Jurkat, Clone E6-1 (cell line): ENCODE measurements around the gene TTLL5.
A peak's percentile ranks its signal among the peaks of the same experiment; 100 is the strongest.

Experiments
- DNase-seq: peaks from one replicate; pipeline ENCODE4 v3.0.0-alpha.2; 2011; ENCODE audit warnings: low read depth, low spot score
- H3K4me3 ChIP-seq: 2 replicates; pipeline ENCODE4 v1.5.1; 2011; ENCODE audit warnings: mild to moderate bottlenecking, low read length, control low read depth, moderate library complexity

TTLL5 gene

DNA sequence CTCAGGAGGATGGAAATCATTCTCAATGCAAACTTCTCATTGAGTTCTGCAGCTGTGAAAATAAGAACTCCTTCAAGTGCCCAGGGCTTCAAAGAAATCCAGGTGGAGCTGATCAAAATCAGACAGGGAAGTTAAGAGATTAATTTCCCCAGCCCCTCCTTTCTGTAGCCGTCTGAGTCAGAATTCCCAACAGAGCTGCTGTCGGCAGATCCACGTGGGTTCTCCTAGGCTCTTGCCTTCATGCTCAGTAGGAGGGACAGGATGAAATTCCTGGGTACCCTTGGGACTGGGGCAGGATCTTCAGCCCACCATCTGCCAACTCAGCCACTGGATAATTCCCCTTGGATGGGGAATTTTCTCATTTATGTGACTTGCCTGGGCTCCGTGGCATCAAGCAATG, 307.4 kb downstream of the TTLL5 start:
- no peak overlapping the region for H3K4me3 ChIP-seq
- DNase-seq: no peak

DNA sequence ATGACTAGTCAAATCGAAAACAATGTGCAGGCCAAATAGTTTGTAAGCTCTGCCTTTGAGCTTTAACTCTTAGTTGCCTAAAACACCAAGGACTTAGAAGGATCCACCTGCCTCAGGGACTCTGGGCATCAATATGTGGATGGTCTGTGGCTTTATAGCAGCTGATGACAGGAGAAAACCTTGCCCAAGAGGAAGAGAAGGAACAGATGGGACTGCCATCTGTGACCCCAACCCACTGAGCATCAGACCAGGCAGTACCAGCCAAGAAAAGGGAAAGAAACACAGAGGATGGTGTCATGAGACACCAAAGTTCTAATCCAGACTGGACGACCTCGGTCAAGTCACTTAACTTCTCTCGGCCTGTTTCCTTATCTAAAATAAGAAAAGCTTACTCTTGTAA, 308.1 kb downstream of the TTLL5 start:
- no peak overlapping the region for H3K4me3 ChIP-seq
- no peak for DNase-seq

DNA sequence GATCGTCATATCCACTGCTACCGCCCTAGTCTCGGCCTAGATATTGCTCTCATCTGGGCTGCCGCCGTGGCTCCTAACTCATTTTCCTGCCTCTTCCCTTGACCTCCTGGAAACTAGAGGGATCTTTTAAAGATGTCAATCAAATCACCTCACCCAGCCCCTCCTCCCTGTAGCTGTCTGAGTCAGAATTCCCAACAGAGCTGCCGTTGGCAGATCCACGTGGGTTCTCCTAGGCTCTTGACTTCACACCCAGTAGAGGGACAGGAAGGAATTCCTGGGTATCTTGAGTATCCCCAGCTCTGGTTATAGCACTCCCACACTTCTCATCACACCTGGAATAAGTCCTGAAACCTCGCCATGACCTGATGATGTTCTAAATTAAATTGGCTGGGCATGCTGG, 308.8 kb downstream of the TTLL5 start:
- DNase-seq: no peak
- no peak overlapping the region for H3K4me3 ChIP-seq

DNA sequence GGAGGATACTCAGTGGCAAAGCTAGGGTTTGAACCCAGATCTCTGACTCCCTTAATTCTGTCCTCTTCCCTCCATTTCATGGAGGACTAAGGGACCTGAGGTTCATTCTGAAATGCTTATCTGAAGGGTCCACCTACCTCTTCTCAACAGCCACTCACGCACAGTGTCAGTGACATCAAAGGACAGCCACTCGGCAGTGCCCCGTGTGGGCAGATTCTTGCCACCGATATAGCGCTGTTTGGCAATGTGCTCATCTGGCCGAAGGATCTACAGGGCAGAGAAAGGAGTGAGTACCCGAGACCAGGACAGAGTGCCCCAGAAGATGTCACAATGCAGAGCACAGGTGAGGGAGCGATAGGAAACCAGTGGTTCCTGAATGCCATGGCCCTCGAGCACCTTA, 309.9 kb downstream of the TTLL5 start:
- no peak for DNase-seq
- no peak overlapping the region for H3K4me3 ChIP-seq

DNA sequence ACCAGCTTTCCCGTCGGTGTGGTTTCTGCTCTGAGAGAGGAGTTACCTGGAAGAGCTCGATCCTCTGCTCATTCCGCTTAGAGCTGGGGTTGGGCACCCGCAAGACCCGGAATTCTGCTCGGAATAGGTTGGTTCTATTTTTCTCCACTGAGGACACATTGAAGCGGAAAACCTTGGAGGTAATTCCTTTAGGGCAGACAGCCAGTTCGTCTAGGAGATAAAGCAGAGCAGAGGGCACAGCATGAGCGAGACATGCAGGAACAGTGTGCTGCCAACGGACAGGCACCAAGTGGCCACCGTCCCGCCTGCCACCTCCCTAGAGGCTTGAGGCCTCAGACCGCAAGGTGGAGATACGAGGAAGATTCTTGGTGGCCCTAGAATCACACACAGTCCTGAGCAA, 310.5 kb downstream of the TTLL5 start:
- no peak overlapping the region for H3K4me3 ChIP-seq
- no peak for DNase-seq

DNA sequence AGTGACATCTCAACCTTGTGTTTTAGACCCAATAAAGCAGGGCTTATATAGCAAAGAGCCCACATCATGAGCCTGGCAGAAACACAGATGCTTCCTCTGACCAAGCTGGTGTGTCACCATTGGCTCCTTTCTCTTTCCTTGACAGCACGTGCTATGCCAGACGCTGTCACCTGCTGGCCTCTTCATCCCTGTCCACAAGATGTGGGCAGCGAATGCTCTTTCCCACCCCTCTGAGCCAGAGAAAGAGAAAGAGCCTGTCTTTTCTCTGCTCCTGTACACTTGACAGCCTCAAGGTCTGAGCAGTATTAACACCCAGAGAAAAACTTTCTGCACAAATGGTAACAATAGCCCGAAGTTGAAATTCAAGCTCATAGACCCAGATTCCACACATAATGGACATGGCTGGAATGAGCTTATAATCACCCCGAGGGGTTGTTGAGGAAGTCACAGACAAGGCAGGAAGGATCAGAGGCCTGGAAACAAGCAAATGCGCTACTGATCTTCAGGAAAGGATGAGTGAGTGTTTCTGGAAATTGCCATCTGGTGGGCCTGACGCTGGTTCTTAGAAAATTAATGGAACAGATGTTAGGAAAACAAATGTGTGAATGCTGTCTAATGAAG, 311.9 kb downstream of the TTLL5 start:
- no peak for DNase-seq
- H3K4me3 ChIP-seq: no peak overlapping the region

DNA sequence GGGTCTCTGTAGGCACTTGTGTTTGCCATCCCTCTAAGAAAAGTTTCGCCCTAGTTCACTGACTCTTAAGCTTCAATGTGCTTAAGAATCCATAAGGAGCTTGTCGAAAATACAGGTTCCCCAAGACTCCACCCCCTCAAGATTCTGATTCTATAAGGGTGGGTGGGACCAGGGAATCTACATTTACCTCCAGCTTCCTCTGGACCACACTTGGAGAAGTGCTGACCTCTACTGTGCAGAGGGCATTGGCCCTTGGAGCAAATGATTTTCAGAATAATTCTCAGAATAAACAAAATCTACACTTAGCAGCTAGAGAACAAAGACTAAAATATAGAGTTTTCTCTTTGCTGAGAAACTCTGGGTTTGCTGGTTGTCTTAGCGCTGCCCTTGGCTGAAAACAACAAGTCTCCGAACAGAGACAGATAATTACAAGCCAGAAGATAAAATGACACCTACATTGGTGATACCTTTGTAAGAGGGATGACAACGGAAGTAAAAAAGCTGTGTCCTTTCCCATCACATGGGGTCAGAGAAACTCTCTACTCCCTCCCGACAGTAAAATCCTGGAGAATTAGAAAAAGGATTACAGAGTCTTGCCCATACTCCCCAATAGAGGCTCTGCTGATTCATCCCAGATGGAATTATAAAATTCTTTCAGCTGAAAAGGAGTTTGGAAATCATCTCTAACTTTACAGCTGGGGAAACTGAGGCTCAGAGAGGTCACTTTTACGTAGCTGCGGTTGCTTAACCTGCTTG, 316.0 kb downstream of the TTLL5 start:
- H3K4me3 ChIP-seq: no peak overlapping the region
- no peak for DNase-seq

DNA sequence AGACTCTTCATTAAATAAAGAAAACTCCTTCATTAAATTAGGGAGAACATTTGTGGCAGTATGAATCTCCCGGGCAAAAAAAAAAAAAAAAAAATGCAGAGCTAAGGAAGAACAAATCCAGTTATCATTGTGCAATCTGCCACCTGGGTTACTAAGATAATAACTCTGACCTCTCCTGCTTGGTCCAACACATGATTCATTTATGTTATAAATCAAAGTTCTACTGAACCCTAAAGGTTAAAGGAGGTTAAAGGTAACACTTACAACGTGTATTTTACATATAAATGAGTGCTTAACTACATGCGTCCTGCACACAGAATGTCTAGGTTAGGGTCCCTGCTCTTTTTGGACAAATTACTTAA, 316.5 kb downstream of the TTLL5 start:
- DNase-seq: no peak
- H3K4me3 ChIP-seq: no peak overlapping the region

DNA sequence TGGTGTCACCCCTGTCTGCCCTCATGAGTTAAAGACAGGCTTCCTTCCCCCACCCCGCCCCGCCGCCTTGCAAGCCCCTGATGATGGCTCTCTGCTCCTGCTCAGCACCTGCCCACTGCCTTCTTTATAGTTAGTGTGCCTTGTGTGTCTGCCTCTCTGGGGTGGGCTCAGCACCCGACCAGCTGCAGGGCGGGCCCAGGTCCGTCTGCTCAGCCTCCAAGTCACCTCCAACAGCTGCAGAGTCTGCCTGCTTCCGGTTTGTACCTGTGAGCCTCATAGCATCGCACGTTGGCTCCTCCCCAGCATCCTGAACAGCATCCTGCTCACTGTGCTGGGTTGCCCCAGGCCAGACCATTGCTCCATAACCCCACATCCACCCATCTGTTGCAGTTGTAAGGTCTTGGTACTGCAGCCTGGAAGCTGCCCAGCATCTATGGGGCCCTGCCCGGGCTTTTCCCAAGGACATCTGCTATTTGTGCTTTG, 317.2 kb downstream of the TTLL5 start:
- H3K4me3 ChIP-seq: no peak overlapping the region
- DNase-seq: peak; percentile 52

DNA sequence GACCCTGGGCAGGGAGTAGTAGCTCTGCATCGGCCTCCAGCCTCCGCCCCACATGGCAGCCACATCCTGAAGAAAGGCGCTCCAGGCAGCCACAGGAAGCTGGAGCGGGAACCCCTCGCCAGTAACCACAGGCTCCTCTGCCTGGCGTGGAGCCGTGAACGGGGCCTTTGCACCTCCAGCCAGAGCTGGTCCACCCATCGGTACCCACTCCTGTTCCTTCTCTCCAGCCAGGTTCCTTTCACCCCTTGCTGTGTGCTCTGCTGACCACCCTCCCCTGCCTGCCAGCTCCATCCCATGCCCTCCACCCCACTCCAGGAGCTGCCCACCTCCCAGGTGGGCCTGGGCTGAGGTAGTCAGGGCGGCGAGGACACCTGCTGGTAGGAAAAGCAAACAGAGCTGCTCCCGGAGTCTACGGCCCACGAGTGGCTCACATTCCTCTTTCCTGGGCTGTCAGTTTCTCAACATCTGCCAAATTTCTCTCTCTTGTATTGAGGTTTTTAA, 318.1 kb downstream of the TTLL5 start:
- H3K4me3 ChIP-seq: peak overlapping the region; percentile 5; the same call in 1 of the 2 replicates
- DNase-seq: no peak

DNA sequence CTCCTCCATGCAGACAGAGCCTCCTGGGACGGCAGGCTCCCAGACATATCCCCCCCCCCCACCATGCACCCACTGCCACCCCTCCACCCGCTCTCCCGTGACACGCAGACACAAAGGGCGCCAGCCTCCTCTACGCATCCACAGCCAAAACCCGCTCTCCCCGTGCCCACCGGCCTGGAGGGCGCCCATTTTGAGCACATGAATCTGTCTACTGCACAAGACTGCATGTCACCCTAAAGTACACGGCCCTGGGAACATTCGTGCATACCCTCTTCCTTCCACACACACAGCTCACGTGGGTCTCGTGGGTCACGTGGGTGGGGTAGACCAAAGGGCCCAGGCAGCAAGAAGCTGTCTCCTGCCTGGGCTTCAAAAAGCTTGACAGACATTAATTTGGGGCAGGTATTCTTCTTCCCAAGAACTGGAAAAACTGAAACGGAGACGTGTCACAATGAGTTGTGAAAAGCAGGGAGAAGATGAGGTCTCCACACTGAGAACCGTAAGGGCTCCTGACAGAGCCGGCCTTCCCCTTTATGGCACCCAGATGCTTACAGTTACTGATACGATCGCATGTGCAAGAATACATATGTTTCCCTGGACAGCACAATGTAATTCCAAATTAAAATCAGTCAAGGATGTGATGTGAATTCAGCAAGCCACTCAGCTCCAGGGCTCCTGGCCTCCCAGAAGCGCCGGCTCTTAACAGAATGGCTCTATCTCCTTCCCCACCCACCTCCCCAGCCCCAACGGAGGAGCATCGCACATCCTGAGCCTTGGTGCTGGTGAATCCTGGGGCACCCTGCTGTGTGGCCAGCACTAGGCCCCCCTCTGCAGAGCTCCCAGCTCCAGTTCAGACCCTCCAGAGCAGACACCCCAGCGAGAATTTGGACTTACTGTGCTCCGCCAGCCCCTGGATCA, 318.9 kb downstream of the TTLL5 start:
- no peak for DNase-seq
- H3K4me3 ChIP-seq: no peak overlapping the region

DNA sequence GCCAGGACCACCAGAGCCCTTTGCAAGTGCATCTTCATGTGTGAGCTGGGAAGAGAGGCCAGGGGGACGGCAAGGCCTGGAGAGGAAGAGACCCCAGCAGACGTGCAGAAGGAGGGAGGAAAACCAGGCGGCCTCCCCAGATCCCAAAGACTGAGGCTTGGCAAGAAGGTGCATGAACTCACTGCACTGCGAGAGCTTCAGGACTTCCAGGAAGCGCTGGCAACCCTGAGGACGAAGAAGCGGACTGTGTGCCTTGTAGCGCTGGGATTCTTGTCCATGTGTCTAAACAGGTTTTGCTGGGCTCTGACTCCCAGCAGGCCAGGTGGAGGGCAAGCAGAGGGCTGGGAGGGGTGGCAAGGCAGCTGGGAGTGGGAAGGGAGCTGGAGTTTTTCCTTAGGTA, 319.8 kb downstream of the TTLL5 start:
- DNase-seq: no peak
- no peak overlapping the region for H3K4me3 ChIP-seq

DNA sequence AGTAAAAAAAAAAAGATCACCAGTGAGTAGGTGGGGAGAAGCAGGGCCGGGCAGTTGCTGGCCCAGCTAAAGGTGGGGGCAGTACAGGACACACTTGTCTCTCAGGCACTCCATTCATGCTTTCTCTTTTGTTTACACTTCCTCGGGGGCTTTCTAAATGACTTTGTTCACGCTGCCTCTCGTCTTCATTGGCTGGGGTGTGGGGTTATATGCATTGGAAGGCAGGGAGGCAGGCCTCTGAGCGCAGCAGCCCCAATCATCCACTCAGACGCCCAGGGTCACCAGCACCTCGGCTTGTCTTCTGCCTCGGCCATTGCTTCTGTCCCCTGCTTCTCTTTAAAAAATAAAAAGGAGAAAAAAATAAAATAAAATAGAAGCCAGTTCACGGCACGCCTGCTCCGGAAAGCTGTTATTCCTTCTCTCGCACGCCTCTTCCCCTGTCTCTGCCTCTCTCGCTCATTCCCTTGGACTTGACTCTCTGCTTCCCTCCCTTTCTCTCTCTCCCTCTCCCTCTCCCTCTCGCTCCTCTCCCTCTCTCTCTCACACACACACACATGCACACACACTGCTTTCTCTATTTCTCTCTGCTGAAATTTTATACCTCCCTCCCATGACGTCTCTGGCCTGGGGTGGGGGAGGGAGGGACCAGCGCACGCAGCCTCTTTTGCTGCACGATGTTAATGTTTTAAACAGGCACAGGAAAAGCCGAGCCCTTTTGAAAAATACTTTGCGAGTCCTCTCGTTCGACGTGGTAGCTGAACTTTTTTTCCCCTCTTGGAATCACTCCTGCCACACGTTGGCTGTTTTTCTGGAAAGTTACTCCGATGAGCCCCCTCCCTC, 320.6 kb downstream of the TTLL5 start, which contains the start of gene TGFB3:
Gene TGFB3, minus strand, starts transcription at position 570 of the 840 bp plus-strand sequence. CDS start 1,102 bp downstream, outside the sequence.
- peak within 1 kb of the TSS; percentile 58 for H3K4me3 ChIP-seq
- DNase-seq: no peak

DNA sequence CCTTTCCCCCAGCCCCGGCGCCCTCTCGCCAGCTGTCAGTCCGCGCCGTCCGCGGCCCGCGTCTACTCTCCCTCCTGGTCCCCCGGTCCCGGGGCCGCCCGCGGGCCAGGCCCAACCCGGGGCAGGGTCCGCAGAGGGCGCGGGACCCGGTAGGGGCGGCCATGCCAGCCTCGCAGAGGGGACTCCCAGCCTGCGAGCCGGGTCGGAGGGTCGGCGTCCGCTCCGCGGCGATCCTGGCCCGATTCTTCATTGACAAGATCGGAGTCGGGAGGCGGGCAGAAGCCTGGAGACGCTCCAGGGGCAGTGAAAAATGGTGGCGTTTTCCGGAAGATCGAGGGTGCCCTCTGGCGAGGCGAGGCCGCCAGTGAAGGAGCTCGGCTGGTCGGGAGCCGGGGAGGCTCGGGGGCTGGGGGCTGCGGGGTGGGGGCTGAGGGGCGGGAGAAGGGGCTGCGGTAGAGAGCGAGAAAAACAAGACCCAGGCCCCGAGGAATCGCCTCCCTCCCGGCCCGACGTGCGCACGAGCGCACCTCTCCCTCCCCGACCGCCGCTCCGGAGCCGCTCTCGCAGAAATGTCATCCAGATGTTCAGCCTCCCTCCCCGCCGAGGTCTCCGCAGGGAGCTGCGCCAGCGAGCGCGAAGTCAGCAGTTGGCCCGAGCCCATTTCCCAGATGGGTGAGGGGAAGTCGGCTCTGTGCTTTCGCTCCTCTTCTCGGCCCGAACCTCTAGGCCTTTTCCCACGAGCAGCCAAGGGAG, 321.4 kb downstream of the TTLL5 start:
- DNase-seq: no peak

DNA sequence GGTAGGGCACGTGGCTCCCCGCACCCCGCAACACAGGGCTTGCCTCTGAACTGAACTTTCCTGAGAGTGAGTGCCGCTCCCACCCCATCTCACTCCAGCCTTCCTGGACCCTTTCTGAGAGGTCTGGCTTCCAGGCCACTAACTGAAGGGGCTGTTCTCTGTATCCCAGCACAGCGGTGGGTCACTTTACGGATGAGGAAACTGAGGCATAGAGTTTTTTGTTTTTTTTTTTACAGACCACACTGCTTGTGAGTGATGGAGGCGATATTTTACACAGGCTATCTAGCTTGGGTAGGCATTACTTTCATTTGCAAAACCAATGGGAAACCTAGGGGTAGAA, 321.9 kb downstream of the TTLL5 start:
- peak overlapping the region; percentile 58 for H3K4me3 ChIP-seq
- no peak for DNase-seq

More for the DNA sequence above, 321.4 kb downstream of the TTLL5 start:
- peak overlapping the region; percentile 58 for H3K4me3 ChIP-seq

DNA sequence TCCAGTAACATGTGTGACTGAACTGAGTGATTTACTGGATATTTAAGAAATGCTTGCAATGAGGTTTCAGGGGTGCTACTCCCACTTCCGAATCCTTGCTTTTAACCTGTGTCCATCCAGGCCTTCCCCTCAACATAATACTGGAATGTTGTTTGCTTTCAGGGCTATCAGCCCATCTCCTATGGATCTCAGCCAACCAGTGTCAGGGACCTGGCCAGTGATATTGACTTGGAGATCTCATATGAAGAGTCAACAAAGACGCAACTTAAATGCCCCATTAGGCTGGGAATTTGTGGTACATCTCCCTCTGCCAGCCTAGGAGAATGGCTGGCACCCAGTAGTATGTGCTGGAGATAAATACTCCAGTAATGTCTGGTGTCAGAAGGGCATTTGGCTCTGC, 323.6 kb downstream of the TTLL5 start:
- no peak for DNase-seq
- H3K4me3 ChIP-seq: no peak overlapping the region

DNA sequence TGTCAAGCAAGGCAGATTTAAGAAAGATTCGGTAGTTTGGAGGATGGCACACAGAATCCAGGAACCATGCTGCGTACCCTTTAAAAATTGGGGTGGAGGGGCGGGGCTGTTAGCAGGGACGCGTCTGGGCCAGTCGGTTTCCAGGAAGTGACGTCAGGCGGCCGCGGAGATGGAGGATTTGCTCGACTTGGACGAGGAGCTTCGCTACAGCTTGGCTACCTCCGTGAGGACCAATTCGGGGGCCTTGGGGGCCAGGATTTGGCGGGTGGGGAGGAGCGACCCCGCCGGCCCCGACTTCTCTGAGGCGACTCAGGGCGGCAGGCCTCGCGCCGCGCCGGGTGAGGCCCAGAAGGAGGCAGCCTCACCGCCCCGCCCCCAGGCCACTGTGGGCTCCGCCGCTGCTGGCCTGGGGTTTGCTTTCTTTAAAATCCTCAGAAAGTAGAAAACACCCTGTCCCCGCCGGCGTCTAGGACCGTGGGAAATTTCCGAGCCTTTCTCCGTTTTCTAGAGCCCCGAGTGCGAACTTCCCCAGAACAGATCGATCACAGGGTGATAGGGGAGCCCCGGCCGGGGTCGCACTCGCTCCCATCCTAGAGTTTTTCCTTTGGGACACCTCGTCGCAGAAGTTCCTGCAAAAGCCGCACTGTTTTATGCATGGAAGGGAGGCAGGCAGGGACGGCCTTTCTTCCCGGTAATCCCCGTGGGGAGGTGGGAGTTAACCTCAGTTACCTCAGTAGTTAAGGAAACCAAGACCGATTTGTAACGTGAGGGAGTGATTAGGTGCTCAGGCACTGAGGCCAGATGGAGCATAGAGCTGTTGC, 324.8 kb downstream of the TTLL5 start, which contains the start of gene IFT43:
Gene IFT43, plus strand, starts transcription at position 146 of the 821 bp plus-strand sequence. Its CDS starts 24 bp downstream, at position 170.
- peak; percentile 63 for DNase-seq
- H3K4me3 ChIP-seq: peak within 1 kb of the TSS; percentile 75
